Psoas muscle (tissue), 8 donors: ENCODE data around the gene PRDM15. TPM values are rescaled to one million over a fixed set of nuclear protein-coding genes. Genes with fewer than 3 reads are reported as not detected.

ENCODE experiments used
- ATAC-seq, 4 donors: fragments of 200-7000 bp; cut with Tn5 transposase; one replicate each; pipeline ENCODE4 v1.9.1; 2020; ENCODE audit warnings: moderate library complexity in 3 of 4, mild to moderate bottlenecking in 2 of 4
- DNase-seq, 2 donors: peaks; one replicate each; pipeline ENCODE4 v3.0.0-alpha.2; 2020
- H3K27ac ChIP-seq: fragments of 200-600 bp; one replicate; pipeline ENCODE4 v1.8.0; 2022
- H3K27me3 ChIP-seq, 3 donors: fragments of 200-600 bp in 1 of 3; one replicate each; pipeline versions ENCODE4 v1.6.1 to v1.8.0; 2013 to 2022; ENCODE audit warnings: low read length in 2 of 3, mild to moderate bottlenecking in 2 of 3, moderate library complexity in 1 of 3; ENCODE audit not compliant: insufficient read depth in 3 of 3
- H3K36me3 ChIP-seq, 2 donors: fragments of 200-600 bp in 1 of 2; one replicate each; pipeline versions ENCODE4 v1.6.1 to v1.8.0; 2013 to 2022; ENCODE audit warnings: low read depth in 1 of 2, mild to moderate bottlenecking in 1 of 2, moderate library complexity in 1 of 2; ENCODE audit not compliant: insufficient read depth in 1 of 2
- H3K4me1 ChIP-seq: fragments of 200-600 bp; one replicate; pipeline ENCODE4 v1.8.0; 2022
- H3K4me3 ChIP-seq: fragments of 200-600 bp; one replicate; pipeline ENCODE4 v1.8.0; 2022; ENCODE audit warnings: mild to moderate bottlenecking
- H3K9me3 ChIP-seq: fragments of 200-600 bp; one replicate; pipeline ENCODE4 v1.8.0; 2022
- CTCF ChIP-seq: fragments of 200-600 bp; IDR thresholded peaks from one replicate; pipeline ENCODE4 v1.8.0; 2022; ENCODE audit warnings: antibody characterized with exemption
- WGBS, 3 donors: extraction: QIAGEN DNeasy Blood & Tissue Kit; methylation state at CpG; one replicate each; pipeline versions ENCODE4 v1.1.6 to v1.1.7; 2013; 5-methylcytosine and 5-hydroxymethylcytosine counted together
- intact Hi-C, 2 donors: fragments of 100-400 bp; cut with DNase I; formaldehyde crosslinking; loops; one replicate each; pipeline versions ENCODE4 v1.11.0 to v1.14.2; 2022
- polyA plus RNA-seq, 3 donors: library from polyadenylated mRNA; stranded (reverse); fragments of 200-250 nt; gene quantifications; one replicate each; pipeline ENCODE4 v1.2.3, GENCODE V29; 2013
- total RNA-seq, 4 donors: library from RNA; stranded (reverse); fragmentation: NEBNext Ultra II Directional in 2 of 4; extraction: Animal tissue kit (Norgen Biotek cat#: 25700) in 2 of 4; gene quantifications; one replicate each; pipeline versions ENCODE4 v1.2.1 to v1.2.4, GENCODE V29; 2021 to 2023
- donor health status: healthy with polysubstance abuse.
- donor health status: DM: no; HTN: no; CAD: no; lungs with moderate emphysema.
- donor health status: Bipolar disorder and iron deficiency.
- donor health status: healthy.
- donor health status: DM: yes; HTN: yes; CAD: no.
- donor health status: DM: no; HTN: no; CAD: no.
- donor health status: DM: no; HTN: no; CAD: no.
- donor health status: DM: yes; HTN: yes; CAD: no.

PRDM15 gene
- total and polyA plus RNA-seq, 7 donors, result 2.2 to 6.4 (median 3.7) TPM

- intact Hi-C loops, result no loop called here
- no peaks in the 10 kb centered on the region for H3K9me3 ChIP-seq
Measured at GRCh38 chr21:41772351-41773080, 106.6 kb downstream of the PRDM15 start.

GRCh38 chr21:41771625-41771945 is 107.6 kb downstream of the PRDM15 start:
- H3K4me1 ChIP-seq, result peaks cover 3% of the 10 kb centered on the region
- TF ChIP-seq CTCF, result no peak
- H3K36me3 ChIP-seq, result no peaks in the 10 kb centered on the region
- DNase-seq (no peak), ATAC-seq (no peak)
- WGBS, 3 donors, result 84 to 86% (median 86%) methylated on average over 7 of the region's 7 CpGs
- H3K27ac ChIP-seq, result no peak overlapping the region
- H3K27me3 ChIP-seq, result peaks cover 0 to 84% (median 21%) of the 10 kb centered on the region in 3 donors
- no peak overlapping the region for H3K4me3 ChIP-seq
- intact Hi-C loops, result no loop called here
- H3K9me3 ChIP-seq, result no peaks in the 10 kb centered on the region

More at GRCh38 chr21:41772351-41773080, 106.6 kb downstream of the PRDM15 start:
- no peak for TF ChIP-seq CTCF
- Histone ChIP-seq H3K4me1 (peaks cover 3% of the 10 kb centered on the region), H3K27ac (no peak overlapping the region), H3K36me3 (no peaks in the 10 kb centered on the region), H3K4me3 (no peak overlapping the region), H3K27me3 (peaks cover 0 to 79% (median 17%) of the 10 kb centered on the region in 3 donors)
- ATAC-seq (no peak), DNase-seq (no peak)
- 72 to 75% (median 72%) methylated on average over 16 of the region's 16 CpGs for WGBS, 3 donors

- ATAC-seq, result no peak
- DNase-seq, result no peak
- Histone ChIP-seq H3K27ac (no peak overlapping the region), H3K4me1 (peaks cover 3% of the 10 kb centered on the region), H3K4me3 (no peak overlapping the region), H3K27me3 (peaks cover 0 to 86% (median 26%) of the 10 kb centered on the region in 3 donors), H3K9me3 (no peaks in the 10 kb centered on the region), H3K36me3 (no peaks in the 10 kb centered on the region)
- TF ChIP-seq CTCF, result no peak
- intact Hi-C loops, result no loop called here
- WGBS, 3 donors, result 38 to 49% (median 44%) methylated on average over 14 of the region's 14 CpGs
Measured at GRCh38 chr21:41770901-41771624, 108.1 kb downstream of the PRDM15 start.

GRCh38 chr21:41769933-41770332 is 109.2 kb downstream of the PRDM15 start:
- peaks cover 3% of the 10 kb centered on the region for H3K4me1 ChIP-seq
- H3K27me3 ChIP-seq, result peaks cover 0 to 87% (median 30%) of the 10 kb centered on the region in 3 donors
- ATAC-seq (no peak), DNase-seq (no peak)
- H3K27ac ChIP-seq, result no peak overlapping the region
- TF ChIP-seq CTCF, result no peak
- 89 to 95% (median 95%) methylated on average over 5 of the region's 5 CpGs for WGBS, 3 donors
- no peaks in the 10 kb centered on the region for H3K9me3 ChIP-seq
- H3K4me3 ChIP-seq, result no peak overlapping the region
- H3K36me3 ChIP-seq, result no peaks in the 10 kb centered on the region
- intact Hi-C loops, result no loop called here
